ENCODE measurements around the gene APOC3. TPM values are rescaled to one million over a fixed set of nuclear protein-coding genes. Genes with fewer than 3 reads are reported as not detected.
"Not testable (repeated sequence)": the region's sequence is repeated elsewhere in the genome, so short reads cannot be mapped to it uniquely, and the experiment has no call there.

The APOC3 gene
- total RNA-seq, 1 experiment from 2014 or later: 128 TPM

DNA sequence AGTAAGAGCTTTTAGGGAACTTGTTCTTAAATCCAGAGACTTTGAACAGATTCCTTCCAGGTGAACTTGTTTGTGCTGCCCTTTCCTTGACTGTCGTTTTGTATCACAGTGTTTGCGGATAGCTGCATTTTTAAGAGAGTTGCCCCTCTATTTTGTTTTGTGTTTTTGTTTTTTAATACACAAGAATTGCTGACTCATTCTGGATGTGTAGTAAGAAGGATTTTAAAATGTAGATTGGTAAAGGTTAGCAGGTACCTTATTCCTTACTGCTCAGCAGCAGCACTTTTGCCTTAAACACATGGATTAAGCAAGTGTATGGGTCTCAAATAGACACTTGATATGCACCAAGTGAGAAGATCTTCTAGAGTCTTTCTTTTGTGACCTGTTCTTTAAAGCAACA lies 29.1 kb upstream of the APOC3 start:
- no peak for DNase-seq
- H3K36me3 ChIP-seq (ENCODE audit: control insufficient read depth, insufficient read depth, low read length): no peaks in the 10 kb centered on the region
- H3K4me1 ChIP-seq: peaks cover 17% of the 10 kb centered on the region
- no peak overlapping the region for H3K4me3 Mint-ChIP-seq (ENCODE audit: unreplicated experiment)
- no peak overlapping the region for H3K4me3 ChIP-seq (ENCODE audit: low read depth, low read length)
- no peak overlapping the region for H3K27ac Mint-ChIP-seq (ENCODE audit: unreplicated experiment)
- H3K9me3 Mint-ChIP-seq (ENCODE audit: unreplicated experiment): no peaks in the 10 kb centered on the region
- ChIA-PET POLR2A (no interaction called here), CTCF (interaction anchor here (1.7 kb wide), 1 partner anchor 29 kb away, joined by 4 read pairs; the partner anchor contains the start of gene APOC3)
- H3K27me3 ChIP-seq (replicated peaks; ENCODE audit: control insufficient read depth, insufficient read depth, low read length): no peaks in the 10 kb centered on the region
- intact Hi-C loops (cut with micrococcal nuclease; ENCODE audit: unreplicated experiment): no loop called here
- peaks cover 7% of the 10 kb centered on the region for H3K9me3 ChIP-seq
- TF ChIP-seq, protein P1, sequence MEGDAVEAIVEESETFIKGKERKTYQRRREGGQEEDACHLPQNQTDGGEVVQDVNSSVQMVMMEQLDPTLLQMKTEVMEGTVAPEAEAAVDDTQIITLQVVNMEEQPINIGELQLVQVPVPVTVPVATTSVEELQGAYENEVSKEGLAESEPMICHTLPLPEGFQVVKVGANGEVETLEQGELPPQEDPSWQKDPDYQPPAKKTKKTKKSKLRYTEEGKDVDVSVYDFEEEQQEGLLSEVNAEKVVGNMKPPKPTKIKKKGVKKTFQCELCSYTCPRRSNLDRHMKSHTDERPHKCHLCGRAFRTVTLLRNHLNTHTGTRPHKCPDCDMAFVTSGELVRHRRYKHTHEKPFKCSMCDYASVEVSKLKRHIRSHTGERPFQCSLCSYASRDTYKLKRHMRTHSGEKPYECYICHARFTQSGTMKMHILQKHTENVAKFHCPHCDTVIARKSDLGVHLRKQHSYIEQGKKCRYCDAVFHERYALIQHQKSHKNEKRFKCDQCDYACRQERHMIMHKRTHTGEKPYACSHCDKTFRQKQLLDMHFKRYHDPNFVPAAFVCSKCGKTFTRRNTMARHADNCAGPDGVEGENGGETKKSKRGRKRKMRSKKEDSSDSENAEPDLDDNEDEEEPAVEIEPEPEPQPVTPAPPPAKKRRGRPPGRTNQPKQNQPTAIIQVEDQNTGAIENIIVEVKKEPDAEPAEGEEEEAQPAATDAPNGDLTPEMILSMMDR (IDR thresholded peaks at IDR 0.05; ENCODE audit: insufficient read depth in 1 of 2, low read depth in 1 of 2, low read length in 1 of 2, severe bottlenecking in 1 of 2, unreplicated experiment in 1 of 2): no peak
- no TSS peak for BruUV-seq (replicated peaks)
- H3K4me1 Mint-ChIP-seq (ENCODE audit: low read depth, unreplicated experiment): peaks cover 5% of the 10 kb centered on the region
- no peaks in the 10 kb centered on the region for H3K27me3 Mint-ChIP-seq (ENCODE audit: insufficient read depth, unreplicated experiment)
- H3K36me3 Mint-ChIP-seq (ENCODE audit: insufficient read depth, unreplicated experiment): no peaks in the 10 kb centered on the region

GRCh38 chr11:116801662-116802061 lies 28.0 kb upstream of the APOC3 start:
- DNase-seq; H3K9me3 Mint-ChIP-seq (ENCODE audit: unreplicated experiment); H3K27me3 Mint-ChIP-seq (ENCODE audit: insufficient read depth, unreplicated experiment); intact Hi-C loops (cut with micrococcal nuclease; ENCODE audit: unreplicated experiment); POLR2A ChIA-PET; H3K9me3 ChIP-seq; H3K27ac Mint-ChIP-seq (ENCODE audit: unreplicated experiment); H3K27me3 ChIP-seq (replicated peaks; ENCODE audit: control insufficient read depth, insufficient read depth, low read length); BruUV-seq (replicated peaks); H3K36me3 ChIP-seq (ENCODE audit: control insufficient read depth, insufficient read depth, low read length); H3K4me3 Mint-ChIP-seq (ENCODE audit: unreplicated experiment); H3K36me3 Mint-ChIP-seq (ENCODE audit: insufficient read depth, unreplicated experiment); H3K4me3 ChIP-seq (ENCODE audit: low read depth, low read length): not testable (repeated sequence)
- H3K4me1 ChIP-seq: peaks cover 23% of the 10 kb centered on the region
- CTCF ChIA-PET: interaction anchor here (1.7 kb wide), 1 partner anchor 28 kb away, joined by 4 read pairs; the partner anchor contains the start of gene APOC3
- H3K4me1 Mint-ChIP-seq (ENCODE audit: low read depth, unreplicated experiment): peaks cover 15% of the 10 kb centered on the region

- TF ChIP-seq, protein P1 (IDR thresholded peaks at IDR 0.05; ENCODE audit: insufficient read depth in 1 of 2, low read depth in 1 of 2, low read length in 1 of 2, severe bottlenecking in 1 of 2, unreplicated experiment in 1 of 2): no peak
- Histone ChIP-seq H3K9me3 (no peaks in the 10 kb centered on the region), H3K4me1 (peaks cover 36% of the 10 kb centered on the region), H3K36me3 (ENCODE audit: control insufficient read depth, insufficient read depth, low read length) (no peaks in the 10 kb centered on the region), H3K4me3 (ENCODE audit: low read depth, low read length) (no peak overlapping the region), H3K27me3 (replicated peaks; ENCODE audit: control insufficient read depth, insufficient read depth, low read length) (no peaks in the 10 kb centered on the region)
- no TSS peak for BruUV-seq (replicated peaks)
- intact Hi-C loops (cut with micrococcal nuclease; ENCODE audit: unreplicated experiment): no loop called here
- CTCF ChIA-PET: no interaction called here
- Mint-ChIP-seq H3K4me3 (ENCODE audit: unreplicated experiment) (no peak overlapping the region), H3K27me3 (ENCODE audit: insufficient read depth, unreplicated experiment) (no peaks in the 10 kb centered on the region), H3K9me3 (ENCODE audit: unreplicated experiment) (no peaks in the 10 kb centered on the region), H3K27ac (ENCODE audit: unreplicated experiment) (no peak overlapping the region), H3K4me1 (ENCODE audit: low read depth, unreplicated experiment) (peaks cover 38% of the 10 kb centered on the region), H3K36me3 (ENCODE audit: insufficient read depth, unreplicated experiment) (peaks cover 21% of the 10 kb centered on the region)
- POLR2A ChIA-PET: no interaction called here
- DNase-seq: no peak
These were observed 25.7 kb upstream of the APOC3 start for GRCh38 chr11:116804001-116804400.

Data from Caco-2 (cell line).